Neural cell (in vitro differentiated cells): Measurements from ENCODE around the gene TIGD1. TPM values are rescaled to one million over a fixed set of nuclear protein-coding genes. Genes with fewer than 3 reads are reported as not detected.
A peak's percentile ranks its signal among the peaks of the same experiment; 100 is the strongest.

ENCODE experiments used
- H2AFZ ChIP-seq: fragments of 200-600, 300-800 bp; sonication (generic), shearing (Covaris generic); 2 replicates; pipeline ENCODE4 v1.6.0; 2014; ENCODE audit warnings: low read depth, mild to moderate bottlenecking, antibody characterized with exemption, low read length, moderate library complexity
- H3F3A ChIP-seq: fragments of 200-600 bp; shearing (Covaris generic); 2 replicates; pipeline ENCODE4 v1.6.1; 2016; ENCODE audit warnings: mild to moderate bottlenecking, moderate library complexity, mixed read lengths, antibody characterized with exemption, low read length; ENCODE audit not compliant: insufficient read depth, poor library complexity, severe bottlenecking
- H3K27ac ChIP-seq: fragments of 200-600, 300-800 bp; sonication (generic), shearing (Covaris generic); 2 replicates; pipeline ENCODE4 v1.5.1; 2014; ENCODE audit warnings: mild to moderate bottlenecking, low read length, moderate library complexity
- H3K27me3 ChIP-seq: fragments of 300-800, 200-600 bp; sonication (generic), shearing (Covaris generic); 2 replicates; pipeline ENCODE4 v1.6.0; 2014; ENCODE audit warnings: mild to moderate bottlenecking, low read depth, low read length, moderate library complexity; ENCODE audit not compliant: insufficient read depth
- H3K36me3 ChIP-seq: fragments of 300-800, 200-600 bp; sonication (generic), shearing (Covaris generic); 2 replicates; pipeline ENCODE4 v1.5.1; 2014; ENCODE audit warnings: mild to moderate bottlenecking, antibody characterized with exemption, low read length, moderate library complexity; ENCODE audit not compliant: insufficient read depth
- H3K4me2 ChIP-seq: fragments of 300-800, 200-600 bp; sonication (generic), shearing (Covaris generic); 2 replicates; pipeline ENCODE4 v1.6.0; 2014; ENCODE audit warnings: mild to moderate bottlenecking, low read length
- H3K4me3 ChIP-seq: fragments of 300-800, 200-600 bp; sonication (generic), shearing (Covaris generic); 2 replicates; pipeline ENCODE4 v1.5.1; 2014; ENCODE audit warnings: mild to moderate bottlenecking, low read length, moderate library complexity
- H3K79me2 ChIP-seq: fragments of 200-600 bp; shearing (Covaris generic); replicated peaks from 2 replicates; pipeline ENCODE4 v1.6.0; 2014; ENCODE audit warnings: mild to moderate bottlenecking, low read length, moderate library complexity; ENCODE audit not compliant: insufficient read depth
- H3K9ac ChIP-seq: fragments of 300-800, 200-600 bp; sonication (generic), shearing (Covaris generic); 2 replicates; pipeline ENCODE4 v1.6.1; 2016; ENCODE audit warnings: mild to moderate bottlenecking, low read length, mixed read lengths
- H3K9me2 ChIP-seq: fragments of 200-600 bp; shearing (Covaris generic); 2 replicates; pipeline ENCODE4 v1.6.1; 2016; ENCODE audit warnings: mild to moderate bottlenecking, low read length, mixed read lengths; ENCODE audit not compliant: insufficient read depth
- H3K9me3 ChIP-seq: fragments of 200-600, 300-800 bp; sonication (generic), shearing (Covaris generic); 2 replicates; pipeline ENCODE4 v1.6.1; 2016; ENCODE audit warnings: mild to moderate bottlenecking, mixed run types, low read length, moderate library complexity, mixed read lengths
- H4K20me1 ChIP-seq: fragments of 200-600 bp; shearing (Covaris generic); 2 replicates; pipeline ENCODE4 v1.6.1; 2016; ENCODE audit warnings: mild to moderate bottlenecking, mixed run types; ENCODE audit not compliant: insufficient read depth
- EP300 ChIP-seq: fragments of 450-650 bp; conservative IDR thresholded peaks from 2 replicates; pipeline ENCODE4 v1.6.1; 2014; ENCODE audit warnings: antibody characterized with exemption, mild to moderate bottlenecking, moderate library complexity; ENCODE audit not compliant: poor library complexity, severe bottlenecking
- EZH2 ChIP-seq: fragments of 200-600, 300-800 bp; shearing (Covaris generic), sonication (generic); IDR thresholded peaks from 2 replicates; pipeline ENCODE4 v1.6.1; 2014; ENCODE audit warnings: antibody characterized with exemption, low read length, borderline replicate concordance, mild to moderate bottlenecking; ENCODE audit not compliant: insufficient read depth, poor library complexity, severe bottlenecking
- MXI1 ChIP-seq: fragments of 450-650 bp; conservative IDR thresholded peaks from 2 replicates; pipeline ENCODE4 v1.6.1; 2014; ENCODE audit warnings: antibody characterized with exemption, mild to moderate bottlenecking; ENCODE audit not compliant: poor library complexity, severe bottlenecking
- POLR2AphosphoS5 ChIP-seq: IDR thresholded peaks from 2 replicates; pipeline ENCODE4 v1.6.1; 2012
- RAD21 ChIP-seq: fragments of 450-650 bp; conservative IDR thresholded peaks from 2 replicates; pipeline ENCODE4 v1.6.1; 2014; ENCODE audit warnings: antibody characterized with exemption, mild to moderate bottlenecking, moderate library complexity
- SMC3 ChIP-seq: fragments of 450-650 bp; conservative IDR thresholded peaks from 2 replicates; pipeline ENCODE4 v1.6.1; 2014; ENCODE audit warnings: antibody characterized with exemption, mild to moderate bottlenecking, moderate library complexity; ENCODE audit not compliant: poor library complexity
- TAF1 ChIP-seq: IDR thresholded peaks from 2 replicates; pipeline ENCODE4 v1.6.1; 2012; ENCODE audit warnings: low read depth
- polyA plus RNA-seq: library from polyadenylated mRNA; depleted of rRNA; stranded (reverse); fragments of >200 nt; gene quantifications from 2 replicates; pipeline ENCODE4 v1.2.3, GENCODE V29; 2014
- TF ChIP-seq, protein P1 (sequence below): fragments of 450-650 bp; IDR thresholded peaks from 2 replicates; pipeline ENCODE4 v1.5.1; 2014; ENCODE audit warnings: antibody characterized with exemption, mild to moderate bottlenecking, moderate library complexity; ENCODE audit not compliant: poor library complexity, severe bottlenecking
- TF ChIP-seq, protein P2 (sequence below): IDR thresholded peaks from 2 replicates; pipeline ENCODE4 v1.6.1; 2012; ENCODE audit warnings: borderline replicate concordance

TIGD1 gene
- polyA plus RNA-seq, 1 donor from 2014 or later: 29.3 TPM

DNA sequence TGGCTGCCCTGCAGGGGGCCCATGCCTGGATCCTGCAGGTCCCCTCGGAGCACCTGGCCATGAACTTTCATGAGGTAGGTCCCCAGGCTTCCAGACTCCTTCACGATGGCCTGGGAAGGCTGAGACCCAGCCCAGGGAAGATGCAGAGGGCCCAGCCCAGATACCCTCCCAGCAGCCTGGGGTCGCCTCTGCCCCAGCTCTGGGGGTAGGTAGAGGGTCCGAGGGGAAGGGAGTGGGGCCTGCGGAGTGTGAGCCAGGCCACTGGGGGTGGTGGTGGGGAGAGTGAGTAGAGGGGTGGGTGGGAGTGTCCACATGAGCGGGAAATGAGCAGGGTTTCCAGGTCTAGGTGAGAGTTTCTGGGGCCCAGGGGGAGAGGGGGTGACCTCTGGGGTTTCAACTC, 25.6 kb downstream of the TIGD1 start:
- Histone ChIP-seq H4K20me1 (no peaks in the 10 kb centered on the region), H3K9ac (no peak overlapping the region), H3K36me3 (no peaks in the 10 kb centered on the region), H2AFZ (no peak overlapping the region), H3K27ac (no peak overlapping the region), H3K79me2 (no peaks in the 10 kb centered on the region), H3K9me3 (no peaks in the 10 kb centered on the region), H3F3A (no peaks in the 10 kb centered on the region), H3K9me2 (no peaks in the 10 kb centered on the region), H3K4me2 (no peak overlapping the region), H3K27me3 (peaks cover 28% of the 10 kb centered on the region), H3K4me3 (no peak overlapping the region)
- TF ChIP-seq RAD21 (no peak), TAF1 (no peak), EZH2 (no peak), MXI1 (no peak), SMC3 (no peak), EP300 (no peak), POLR2AphosphoS5 (no peak)
- TF ChIP-seq, protein P1, sequence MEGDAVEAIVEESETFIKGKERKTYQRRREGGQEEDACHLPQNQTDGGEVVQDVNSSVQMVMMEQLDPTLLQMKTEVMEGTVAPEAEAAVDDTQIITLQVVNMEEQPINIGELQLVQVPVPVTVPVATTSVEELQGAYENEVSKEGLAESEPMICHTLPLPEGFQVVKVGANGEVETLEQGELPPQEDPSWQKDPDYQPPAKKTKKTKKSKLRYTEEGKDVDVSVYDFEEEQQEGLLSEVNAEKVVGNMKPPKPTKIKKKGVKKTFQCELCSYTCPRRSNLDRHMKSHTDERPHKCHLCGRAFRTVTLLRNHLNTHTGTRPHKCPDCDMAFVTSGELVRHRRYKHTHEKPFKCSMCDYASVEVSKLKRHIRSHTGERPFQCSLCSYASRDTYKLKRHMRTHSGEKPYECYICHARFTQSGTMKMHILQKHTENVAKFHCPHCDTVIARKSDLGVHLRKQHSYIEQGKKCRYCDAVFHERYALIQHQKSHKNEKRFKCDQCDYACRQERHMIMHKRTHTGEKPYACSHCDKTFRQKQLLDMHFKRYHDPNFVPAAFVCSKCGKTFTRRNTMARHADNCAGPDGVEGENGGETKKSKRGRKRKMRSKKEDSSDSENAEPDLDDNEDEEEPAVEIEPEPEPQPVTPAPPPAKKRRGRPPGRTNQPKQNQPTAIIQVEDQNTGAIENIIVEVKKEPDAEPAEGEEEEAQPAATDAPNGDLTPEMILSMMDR: no peak
- TF ChIP-seq, protein P2, sequence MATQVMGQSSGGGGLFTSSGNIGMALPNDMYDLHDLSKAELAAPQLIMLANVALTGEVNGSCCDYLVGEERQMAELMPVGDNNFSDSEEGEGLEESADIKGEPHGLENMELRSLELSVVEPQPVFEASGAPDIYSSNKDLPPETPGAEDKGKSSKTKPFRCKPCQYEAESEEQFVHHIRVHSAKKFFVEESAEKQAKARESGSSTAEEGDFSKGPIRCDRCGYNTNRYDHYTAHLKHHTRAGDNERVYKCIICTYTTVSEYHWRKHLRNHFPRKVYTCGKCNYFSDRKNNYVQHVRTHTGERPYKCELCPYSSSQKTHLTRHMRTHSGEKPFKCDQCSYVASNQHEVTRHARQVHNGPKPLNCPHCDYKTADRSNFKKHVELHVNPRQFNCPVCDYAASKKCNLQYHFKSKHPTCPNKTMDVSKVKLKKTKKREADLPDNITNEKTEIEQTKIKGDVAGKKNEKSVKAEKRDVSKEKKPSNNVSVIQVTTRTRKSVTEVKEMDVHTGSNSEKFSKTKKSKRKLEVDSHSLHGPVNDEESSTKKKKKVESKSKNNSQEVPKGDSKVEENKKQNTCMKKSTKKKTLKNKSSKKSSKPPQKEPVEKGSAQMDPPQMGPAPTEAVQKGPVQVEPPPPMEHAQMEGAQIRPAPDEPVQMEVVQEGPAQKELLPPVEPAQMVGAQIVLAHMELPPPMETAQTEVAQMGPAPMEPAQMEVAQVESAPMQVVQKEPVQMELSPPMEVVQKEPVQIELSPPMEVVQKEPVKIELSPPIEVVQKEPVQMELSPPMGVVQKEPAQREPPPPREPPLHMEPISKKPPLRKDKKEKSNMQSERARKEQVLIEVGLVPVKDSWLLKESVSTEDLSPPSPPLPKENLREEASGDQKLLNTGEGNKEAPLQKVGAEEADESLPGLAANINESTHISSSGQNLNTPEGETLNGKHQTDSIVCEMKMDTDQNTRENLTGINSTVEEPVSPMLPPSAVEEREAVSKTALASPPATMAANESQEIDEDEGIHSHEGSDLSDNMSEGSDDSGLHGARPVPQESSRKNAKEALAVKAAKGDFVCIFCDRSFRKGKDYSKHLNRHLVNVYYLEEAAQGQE: no peak

DNA sequence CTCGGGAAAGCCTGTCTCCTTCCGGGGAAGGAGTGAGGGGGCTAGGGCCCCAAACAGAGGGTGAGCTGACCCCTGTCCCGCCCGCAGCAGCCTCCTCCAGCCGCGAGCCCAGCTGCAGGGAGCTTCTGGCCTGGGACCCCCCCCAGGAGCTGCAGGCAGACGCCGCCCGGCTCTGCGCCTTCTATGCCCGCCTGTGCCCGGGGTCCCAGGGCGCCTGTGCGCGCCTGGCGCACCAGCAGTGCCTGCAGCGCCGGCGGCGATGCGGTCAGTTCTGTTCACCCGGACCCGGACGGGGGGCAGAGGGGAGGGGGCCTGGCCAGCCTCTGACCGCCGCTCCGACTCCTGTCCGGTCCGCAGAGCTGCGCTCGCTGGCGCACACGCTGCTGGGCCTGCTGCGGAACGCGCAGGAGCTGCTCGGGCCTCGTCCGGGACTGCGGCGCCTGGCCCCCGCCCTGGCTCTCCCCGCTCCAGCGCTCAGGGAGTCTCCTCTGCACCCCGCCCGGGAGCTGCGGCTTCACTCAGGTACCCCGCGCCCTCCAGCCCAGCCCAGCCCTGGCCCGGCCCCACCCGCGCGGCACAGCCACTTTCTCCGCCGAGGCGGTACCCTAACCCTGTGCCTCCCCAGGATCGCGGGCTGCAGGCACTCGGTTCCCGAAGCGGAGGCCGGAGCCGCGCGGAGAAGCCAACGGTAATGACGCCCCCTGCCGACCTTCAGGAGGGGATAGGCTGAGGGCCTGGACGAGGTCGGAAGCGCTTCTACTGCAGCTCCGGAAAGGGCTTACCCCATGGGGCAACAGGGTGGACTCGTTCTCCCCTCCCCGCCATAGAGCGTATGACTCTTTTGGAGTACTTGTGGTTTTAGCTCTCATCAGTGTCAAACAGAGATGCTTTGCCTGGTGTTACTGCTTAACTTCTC, 26.4 kb downstream of the TIGD1 start:
- peaks cover 28% of the 10 kb centered on the region for H3K27me3 ChIP-seq

More for the DNA sequence above, 26.4 kb downstream of the TIGD1 start:
- Histone ChIP-seq H3K79me2 (no peaks in the 10 kb centered on the region), H3K9me2 (no peaks in the 10 kb centered on the region), H3K9ac (peak overlapping the region; percentile 43), H4K20me1 (no peaks in the 10 kb centered on the region), H3F3A (no peaks in the 10 kb centered on the region), H3K9me3 (no peaks in the 10 kb centered on the region), H3K36me3 (no peaks in the 10 kb centered on the region), H3K27ac (no peak overlapping the region), H2AFZ (no peak overlapping the region), H3K4me2 (peak overlapping the region; percentile 19), H3K4me3 (peak overlapping the region; percentile 68)
- TF ChIP-seq, protein P1: peak; percentile 71
- TF ChIP-seq, protein P2: no peak
- TF ChIP-seq TAF1 (no peak), EZH2 (peak; percentile 20), RAD21 (peak; percentile 62), SMC3 (peak; percentile 74), MXI1 (no peak), EP300 (no peak), POLR2AphosphoS5 (no peak)
